Natural killer cell (primary cell): ENCODE measurements around the gene NSD2. TPM values are rescaled to one million over a fixed set of nuclear protein-coding genes. Genes with fewer than 3 reads are reported as not detected.

Source experiments
- ATAC-seq, 3 donors: fragments of 150-1000 bp in 2 of 3; fragments of 200-7000 bp in 1 of 3; cut with Tn5 transposase; 1 replicate in 1 of 3; 2 replicates in 2 of 3; pipeline ENCODE4 v1.10.0; 2021; ENCODE audit warnings: mild to moderate bottlenecking in 2 of 3, moderate library complexity in 2 of 3
- DNase-seq, 2 donors: peaks; one replicate each; pipeline versions ENCODE4 v3.0.0 to v3.0.0-alpha.2; 2013 to 2021; ENCODE audit warnings: mixed read lengths in 1 of 2
- H3K27ac ChIP-seq: one replicate; pipeline ENCODE4 v1.5.1; 2013; ENCODE audit warnings: mild to moderate bottlenecking, low read length
- H3K27me3 ChIP-seq: one replicate; pipeline ENCODE4 v1.6.1; 2013; ENCODE audit warnings: low read length; ENCODE audit not compliant: control insufficient read depth, insufficient read depth
- H3K36me3 ChIP-seq: one replicate; pipeline ENCODE4 v1.6.1; 2013; ENCODE audit warnings: low read length; ENCODE audit not compliant: control insufficient read depth, insufficient read depth
- H3K4me1 ChIP-seq: one replicate; pipeline ENCODE4 v1.6.1; 2013; ENCODE audit warnings: low read length; ENCODE audit not compliant: control insufficient read depth, insufficient read depth
- H3K4me3 ChIP-seq: one replicate; pipeline ENCODE4 v1.5.1; 2013; ENCODE audit warnings: low read length
- H3K9me3 ChIP-seq: one replicate; pipeline ENCODE4 v1.6.1; 2013; ENCODE audit warnings: low read length; ENCODE audit not compliant: control insufficient read depth, insufficient read depth
- H3K27ac Mint-ChIP-seq, 2 donors: one replicate each; pipeline ENCODE4 v1.8.0; 2022; ENCODE audit warnings: mild to moderate bottlenecking in 2 of 2, mixed read lengths in 2 of 2, moderate library complexity in 1 of 2
- H3K27me3 Mint-ChIP-seq, 2 donors: one replicate each; pipeline ENCODE4 v1.8.0; 2022; ENCODE audit warnings: low read depth in 2 of 2, mixed read lengths in 2 of 2
- H3K36me3 Mint-ChIP-seq: one replicate; pipeline ENCODE4 v1.8.0; 2022; ENCODE audit warnings: mixed read lengths
- H3K4me1 Mint-ChIP-seq, 2 donors: one replicate each; pipeline ENCODE4 v1.8.0; 2022; ENCODE audit warnings: mixed read lengths in 2 of 2
- H3K4me3 Mint-ChIP-seq: one replicate; pipeline ENCODE4 v1.8.0; 2022; ENCODE audit warnings: mild to moderate bottlenecking, moderate library complexity, mixed read lengths
- H3K9me3 Mint-ChIP-seq, 2 donors: one replicate each; pipeline ENCODE4 v1.8.0; 2022; ENCODE audit warnings: mixed read lengths in 2 of 2
- WGBS: methylation state at CpG from one replicate; pipeline ENCODE4 v1.1.7; 2013; ENCODE audit warnings: missing lambda C conversion rate; ENCODE audit not compliant: insufficient coverage; 5-methylcytosine and 5-hydroxymethylcytosine counted together
- intact Hi-C: fragments of 100-400 bp; cut with micrococcal nuclease; formaldehyde crosslinking; loops from one replicate; pipeline ENCODE4 v1.14.2; 2022
- total RNA-seq, 4 donors: library from RNA; stranded (reverse); fragments of 120-200 nt in 1 of 4; gene quantifications; one replicate each; pipeline versions ENCODE4 v1.2.3 to v1.2.4, GENCODE V29; 2013 to 2022
- TF ChIP-seq, protein P1 (sequence below): fragments of 200-600 bp; IDR thresholded peaks from one replicate; pipeline ENCODE4 v1.8.0; 2022; ENCODE audit warnings: antibody characterized with exemption

Gene NSD2
- total RNA-seq, 3 donors from 2014 or later (not counting 1 experiment from before 2014, with no cell fraction given) = 36.4 to 51.0 (median 48.3) TPM

DNA sequence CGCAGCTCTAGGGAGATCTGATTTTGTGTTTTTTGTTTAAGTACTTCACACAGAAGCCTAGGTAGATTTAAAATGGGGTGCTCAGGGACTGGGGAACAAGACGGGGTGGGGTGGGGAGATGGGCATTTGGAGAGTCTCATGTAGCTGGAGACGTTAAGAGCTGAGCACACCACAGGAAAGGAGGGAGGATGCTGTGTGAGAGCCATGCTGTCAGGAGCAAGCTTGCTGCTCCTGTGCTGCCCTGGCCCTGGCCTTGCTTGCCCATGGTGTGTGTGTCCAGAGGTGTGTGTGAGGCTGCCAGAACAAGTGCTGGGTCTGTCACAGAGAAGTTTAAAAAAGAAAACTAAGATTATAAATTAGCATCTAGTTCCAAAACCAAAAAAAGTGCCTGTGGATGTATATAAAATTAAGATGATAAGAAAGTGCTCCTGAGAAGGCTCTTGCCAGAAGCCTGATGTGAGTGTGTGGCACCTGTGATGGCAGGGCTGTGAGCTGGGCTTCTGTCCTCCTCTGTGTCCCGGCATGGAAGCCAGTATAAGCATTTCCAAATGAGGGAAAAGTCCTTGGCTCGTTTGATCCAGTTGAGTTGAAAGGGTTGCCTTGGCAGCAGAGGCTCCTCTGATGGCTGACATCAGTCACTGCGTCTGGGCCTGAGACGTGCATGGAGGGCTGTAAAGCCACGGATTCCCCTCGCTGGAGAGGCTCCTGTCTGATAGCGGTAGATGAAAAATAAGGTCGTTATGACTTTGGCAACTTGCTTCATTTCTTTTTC is 74.1 kb downstream of the NSD2 start:
- H3K4me1 ChIP-seq = peaks cover 14% of the 10 kb centered on the region
- H3K4me1 Mint-ChIP-seq = peaks cover 9% of the 10 kb centered on the region in 2 donors
- H3K27me3 Mint-ChIP-seq = no peaks in the 10 kb centered on the region
- peaks cover 11% of the 10 kb centered on the region for H3K36me3 ChIP-seq
- no peak overlapping the region for H3K4me3 ChIP-seq
- intact Hi-C loops = no loop called here
- H3K27ac ChIP-seq = no peak overlapping the region
- WGBS = 86% methylated on average over 11 of the region's 11 CpGs
- no peak for ATAC-seq
- H3K27me3 ChIP-seq = no peaks in the 10 kb centered on the region
- H3K4me3 Mint-ChIP-seq = no peak overlapping the region
- no peak overlapping the region for H3K27ac Mint-ChIP-seq
- no peaks in the 10 kb centered on the region for H3K9me3 ChIP-seq
- TF ChIP-seq, protein P1, sequence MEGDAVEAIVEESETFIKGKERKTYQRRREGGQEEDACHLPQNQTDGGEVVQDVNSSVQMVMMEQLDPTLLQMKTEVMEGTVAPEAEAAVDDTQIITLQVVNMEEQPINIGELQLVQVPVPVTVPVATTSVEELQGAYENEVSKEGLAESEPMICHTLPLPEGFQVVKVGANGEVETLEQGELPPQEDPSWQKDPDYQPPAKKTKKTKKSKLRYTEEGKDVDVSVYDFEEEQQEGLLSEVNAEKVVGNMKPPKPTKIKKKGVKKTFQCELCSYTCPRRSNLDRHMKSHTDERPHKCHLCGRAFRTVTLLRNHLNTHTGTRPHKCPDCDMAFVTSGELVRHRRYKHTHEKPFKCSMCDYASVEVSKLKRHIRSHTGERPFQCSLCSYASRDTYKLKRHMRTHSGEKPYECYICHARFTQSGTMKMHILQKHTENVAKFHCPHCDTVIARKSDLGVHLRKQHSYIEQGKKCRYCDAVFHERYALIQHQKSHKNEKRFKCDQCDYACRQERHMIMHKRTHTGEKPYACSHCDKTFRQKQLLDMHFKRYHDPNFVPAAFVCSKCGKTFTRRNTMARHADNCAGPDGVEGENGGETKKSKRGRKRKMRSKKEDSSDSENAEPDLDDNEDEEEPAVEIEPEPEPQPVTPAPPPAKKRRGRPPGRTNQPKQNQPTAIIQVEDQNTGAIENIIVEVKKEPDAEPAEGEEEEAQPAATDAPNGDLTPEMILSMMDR = no peak
- DNase-seq = no peak
- H3K36me3 Mint-ChIP-seq = no peaks in the 10 kb centered on the region
- H3K9me3 Mint-ChIP-seq = no peaks in the 10 kb centered on the region

DNA sequence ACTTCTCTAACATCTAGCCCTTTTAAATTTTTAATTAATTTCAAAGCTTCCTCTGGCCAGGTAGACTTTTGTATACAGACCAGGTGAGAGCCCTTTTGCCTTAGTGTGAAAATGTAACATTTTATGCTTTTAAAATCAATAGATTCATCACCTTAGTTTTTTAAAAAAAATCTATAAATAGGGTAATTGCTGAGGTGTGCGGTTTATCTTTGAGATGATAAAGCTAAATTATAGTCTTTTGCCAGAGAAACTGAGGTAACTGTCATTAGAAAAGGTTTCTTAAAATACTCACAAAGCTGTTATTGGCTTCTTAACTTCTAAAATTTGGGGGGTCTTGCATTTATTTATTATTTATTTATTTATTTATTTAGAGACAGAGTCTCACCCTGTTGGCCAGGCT is 74.7 kb downstream of the NSD2 start:
- H3K4me3 Mint-ChIP-seq = no peak overlapping the region
- DNase-seq = no peak
- peaks cover 11% of the 10 kb centered on the region for H3K36me3 ChIP-seq
- H3K9me3 Mint-ChIP-seq = no peaks in the 10 kb centered on the region
- intact Hi-C loops = no loop called here
- no peaks in the 10 kb centered on the region for H3K36me3 Mint-ChIP-seq
- no peak overlapping the region for H3K4me3 ChIP-seq
- no peaks in the 10 kb centered on the region for H3K9me3 ChIP-seq
- TF ChIP-seq, protein P1 = no peak
- peaks cover 17% of the 10 kb centered on the region for H3K4me1 ChIP-seq
- no peak overlapping the region for H3K27ac Mint-ChIP-seq
- no peak for ATAC-seq
- no peaks in the 10 kb centered on the region for H3K27me3 ChIP-seq
- peaks cover 9% of the 10 kb centered on the region in 2 donors for H3K4me1 Mint-ChIP-seq
- no peak overlapping the region for H3K27ac ChIP-seq
- no CpG with 5 or more reads among the region's 1 CpG for WGBS
- H3K27me3 Mint-ChIP-seq = no peaks in the 10 kb centered on the region

DNA sequence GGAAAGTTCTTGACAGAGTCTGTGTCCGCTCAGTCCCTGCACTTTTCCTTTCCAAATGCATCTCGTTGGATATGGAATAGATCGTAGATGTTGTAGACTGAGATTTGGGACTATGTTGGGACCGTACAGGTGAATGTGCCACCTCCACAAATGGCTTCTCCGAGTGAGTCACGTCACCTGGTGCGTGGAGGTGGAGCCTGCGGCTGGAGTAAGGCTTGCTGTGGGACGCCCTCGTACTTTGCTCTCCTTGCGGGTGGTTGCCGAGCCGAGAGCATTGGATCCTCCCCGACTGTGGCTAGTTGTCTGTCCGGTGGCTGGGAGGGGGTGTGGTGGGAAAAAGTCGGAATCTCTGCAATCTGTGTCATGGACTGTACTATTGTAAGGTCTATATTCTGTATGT is 77.0 kb downstream of the NSD2 start:
- Mint-ChIP-seq H3K36me3 (no peaks in the 10 kb centered on the region), H3K27me3 (no peaks in the 10 kb centered on the region), H3K27ac (no peak overlapping the region), H3K9me3 (no peaks in the 10 kb centered on the region), H3K4me3 (no peak overlapping the region), H3K4me1 (peaks cover 9% of the 10 kb centered on the region in 2 donors)
- intact Hi-C loops = no loop called here
- Histone ChIP-seq H3K9me3 (no peaks in the 10 kb centered on the region), H3K27me3 (no peaks in the 10 kb centered on the region), H3K4me1 (peaks cover 19% of the 10 kb centered on the region), H3K27ac (no peak overlapping the region), H3K36me3 (peaks cover 7% of the 10 kb centered on the region), H3K4me3 (no peak overlapping the region)
- DNase-seq (no peak), ATAC-seq (no peak)
- 98% methylated on average over 16 of the region's 16 CpGs for WGBS
- TF ChIP-seq, protein P1 = no peak
